Astrocyte of the hippocampus (primary cell): ENCODE data around the gene BMP6.
A peak's percentile ranks its signal among the peaks of the same experiment; 100 is the strongest.

Experiments
- DNase-seq: peaks from one replicate; pipeline ENCODE4 v3.0.0; 2011; ENCODE audit warnings: low read depth, low spot score

The BMP6 gene

GRCh38 chr6:7922596-7922995, 196.7 kb downstream of the BMP6 start:
- DNase-seq: peak; percentile 73

- DNase-seq: no peak
Measured at GRCh38 chr6:7924867-7925266, 199.0 kb downstream of the BMP6 start.
